HG02588 (cell line): Measurements from ENCODE around the gene MSI1.

Source experiments
- ATAC-seq: cut with Tn5 transposase; IDR thresholded peaks from one replicate; pipeline ENCODE4 v1.9.1; 2021; ENCODE audit warnings: mild to moderate bottlenecking, moderate library complexity; ENCODE audit not compliant: unreplicated experiment

MSI1 gene

DNA sequence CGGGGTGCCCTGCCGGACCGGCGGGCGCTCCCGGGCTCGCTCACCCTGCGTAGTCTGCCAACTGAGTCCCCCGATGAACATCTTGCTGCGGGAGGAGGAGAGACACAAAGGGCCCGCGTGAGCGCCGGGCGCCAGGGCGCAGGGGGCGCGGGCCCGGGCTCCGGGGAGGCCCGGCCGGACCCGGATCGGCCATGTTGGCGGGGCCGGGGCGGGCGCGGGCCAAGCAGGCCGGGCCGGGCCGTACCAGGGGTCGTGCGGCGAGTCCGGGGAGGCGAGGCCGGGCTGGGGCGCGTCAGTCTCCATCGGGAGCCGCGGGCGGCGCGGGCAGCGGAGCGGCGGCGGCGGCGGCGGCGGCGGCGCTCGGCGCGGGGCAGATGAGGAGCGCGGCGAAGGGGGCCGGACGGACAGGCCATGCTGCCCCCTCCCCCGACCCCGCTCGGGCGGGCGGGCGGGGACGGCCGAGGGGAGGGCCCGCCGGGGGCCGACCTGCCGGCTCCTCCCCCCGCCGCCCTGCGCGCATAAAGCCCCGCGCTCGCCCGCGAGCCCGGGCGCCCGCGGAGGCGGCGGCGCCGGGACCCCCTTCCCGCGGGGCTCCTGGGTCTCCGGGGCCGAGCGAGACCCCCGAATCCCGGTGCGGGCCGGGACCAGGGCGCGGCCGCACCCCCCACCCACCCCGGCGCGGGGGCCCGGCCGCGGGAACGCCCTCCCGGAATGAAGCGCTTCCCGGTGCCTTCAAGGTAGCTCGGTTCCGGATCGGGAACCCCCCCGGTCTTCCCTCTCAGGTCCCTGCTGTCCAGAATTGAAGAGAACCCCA lies at the start of gene MSI1:
Gene MSI1 (minus strand): TSS at position 376 of the 814 bp plus-strand sequence. CDS start 73 bp downstream, at position 303.
- ATAC-seq: no peak

DNA sequence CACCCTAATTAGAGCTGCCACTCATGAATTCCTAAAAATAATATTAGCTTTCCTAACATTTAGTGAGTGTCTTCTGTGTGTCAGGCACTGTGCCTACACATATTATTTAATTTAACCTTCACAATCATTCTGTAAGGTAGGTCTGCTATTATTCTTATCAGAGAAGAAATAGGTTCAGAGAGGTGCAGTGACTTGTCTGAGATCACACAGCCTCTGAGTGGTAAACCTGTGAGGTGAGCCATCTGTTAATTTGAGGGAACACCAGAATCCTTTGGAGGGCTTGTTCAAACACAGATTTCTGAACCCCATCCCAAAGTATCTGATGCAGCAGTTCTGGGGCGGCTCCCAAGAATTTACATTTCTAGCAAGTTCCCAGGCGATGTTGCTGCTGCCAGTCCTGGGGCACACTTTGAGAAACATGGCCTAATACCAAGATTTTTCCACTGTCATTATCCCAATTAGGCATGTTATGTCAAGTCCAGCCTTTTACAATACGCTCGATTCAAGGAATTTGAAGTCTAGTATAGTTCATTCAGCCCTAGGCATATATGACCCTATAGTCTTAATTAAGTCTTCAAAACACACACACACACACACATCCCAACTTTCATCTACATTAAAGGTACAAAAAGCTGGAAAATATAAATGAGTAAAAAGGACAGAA lies 49.1 kb upstream of the MSI1 start:
- no peak for ATAC-seq

DNA sequence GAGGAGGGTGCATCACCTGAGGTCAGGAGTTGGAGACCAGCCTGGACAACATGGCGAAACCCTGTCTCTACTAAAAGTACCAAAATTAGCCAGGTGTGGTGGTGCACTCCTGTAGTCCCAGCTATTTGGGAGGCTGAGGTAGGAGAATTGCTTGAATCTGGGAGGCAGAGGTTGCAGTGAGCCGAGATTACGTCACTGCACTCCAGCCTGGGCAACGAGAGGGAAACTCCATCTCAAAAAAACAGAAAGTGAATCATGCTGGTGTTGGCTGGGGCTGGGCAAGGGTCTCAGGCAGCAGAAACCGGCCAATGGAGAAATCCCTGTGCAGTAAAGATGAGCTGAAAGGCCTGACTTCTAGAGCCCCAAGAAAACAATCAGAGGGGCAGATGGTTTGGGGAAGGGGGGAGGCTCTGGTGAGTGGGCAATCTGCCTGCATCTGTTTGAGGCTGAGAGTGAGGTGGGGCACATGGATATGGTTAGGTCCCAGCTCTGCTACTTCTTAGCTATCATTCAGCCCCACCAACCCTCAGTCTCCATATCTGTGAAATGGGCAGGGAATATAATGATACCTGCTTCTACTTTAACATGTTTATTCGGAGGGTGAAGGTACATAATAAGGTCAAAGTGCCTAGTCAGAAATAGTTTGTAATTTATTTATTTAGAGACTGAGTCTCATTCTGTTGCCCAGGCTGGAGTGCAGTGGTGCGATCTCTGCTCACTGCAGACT lies 47.7 kb upstream of the MSI1 start:
- ATAC-seq: no peak

DNA sequence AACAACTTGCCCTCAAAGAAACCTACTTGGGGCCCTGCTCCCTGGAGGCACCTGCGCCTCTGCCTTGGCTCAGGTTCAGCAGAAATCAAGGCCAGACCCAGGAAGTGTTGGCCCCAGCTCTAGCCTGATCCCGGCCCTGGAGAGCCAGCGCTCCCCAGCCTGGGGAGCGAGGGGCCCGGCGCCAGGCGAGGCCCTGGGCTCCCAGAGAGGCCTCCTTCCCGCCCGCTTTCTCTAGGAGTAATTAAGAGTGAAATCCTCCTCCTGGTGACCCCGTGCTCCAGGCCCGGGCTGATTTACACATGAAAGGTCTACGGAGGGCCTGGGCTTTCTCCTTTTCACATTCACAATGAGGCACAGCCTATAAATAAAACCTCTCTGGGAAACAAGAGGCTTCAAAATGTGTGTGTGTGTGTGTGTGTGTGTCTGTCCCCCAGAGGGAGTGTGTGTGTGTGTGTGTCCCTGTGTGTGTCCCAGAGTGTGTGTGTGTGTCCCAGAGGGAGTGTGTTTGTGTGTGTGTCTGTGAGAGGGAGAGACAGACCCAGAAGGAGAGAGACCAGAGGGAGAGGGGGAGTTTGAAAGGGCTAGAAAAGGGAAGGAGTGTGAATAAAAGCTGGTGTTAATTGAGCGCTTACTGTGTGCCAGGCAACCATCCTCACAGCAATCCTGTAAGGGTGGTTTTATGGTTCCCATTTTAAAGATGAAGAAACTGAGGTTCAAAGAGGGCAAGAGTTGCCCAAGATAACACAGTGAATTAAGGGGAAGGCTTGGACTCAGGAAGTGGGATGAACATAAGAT lies 45.1 kb upstream of the MSI1 start:
- ATAC-seq: no peak

DNA sequence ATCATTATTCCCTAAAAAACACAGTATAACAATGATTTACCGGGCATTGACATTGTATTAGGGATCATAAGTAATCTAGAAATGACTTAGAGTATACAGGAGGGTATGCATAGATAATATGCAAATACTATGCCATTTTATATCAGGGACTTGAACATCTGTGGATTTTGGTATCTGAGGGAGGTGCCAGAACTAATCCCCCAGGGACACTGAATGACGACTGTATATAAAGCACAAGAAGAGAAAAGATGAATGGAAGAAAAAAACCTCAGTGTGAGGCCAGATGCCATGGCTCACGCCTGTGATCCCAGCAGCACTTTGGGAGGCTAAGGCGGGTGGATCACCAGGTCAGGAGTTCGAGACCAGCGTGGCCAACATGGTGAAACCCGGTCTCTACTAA lies 43.5 kb upstream of the MSI1 start:
- no peak for ATAC-seq

DNA sequence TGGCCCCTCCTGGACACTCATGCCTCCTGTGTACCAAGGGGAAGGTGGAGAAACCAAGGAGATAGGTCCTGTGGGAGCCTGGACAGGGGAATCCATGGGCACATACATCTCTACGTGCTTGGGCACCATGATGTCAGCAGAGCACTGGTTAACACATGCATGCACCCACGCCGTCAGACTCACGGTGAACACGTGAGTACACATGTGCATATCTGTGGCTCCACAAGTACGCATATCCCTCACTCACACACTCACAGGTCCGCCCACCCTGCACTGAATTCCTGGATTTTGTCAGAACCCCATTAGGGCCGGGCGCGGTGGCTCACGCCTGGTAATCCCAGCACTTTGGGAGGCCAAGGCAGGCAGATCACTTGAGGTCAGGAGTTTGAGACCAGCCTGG lies 39.8 kb upstream of the MSI1 start:
- no peak for ATAC-seq

DNA sequence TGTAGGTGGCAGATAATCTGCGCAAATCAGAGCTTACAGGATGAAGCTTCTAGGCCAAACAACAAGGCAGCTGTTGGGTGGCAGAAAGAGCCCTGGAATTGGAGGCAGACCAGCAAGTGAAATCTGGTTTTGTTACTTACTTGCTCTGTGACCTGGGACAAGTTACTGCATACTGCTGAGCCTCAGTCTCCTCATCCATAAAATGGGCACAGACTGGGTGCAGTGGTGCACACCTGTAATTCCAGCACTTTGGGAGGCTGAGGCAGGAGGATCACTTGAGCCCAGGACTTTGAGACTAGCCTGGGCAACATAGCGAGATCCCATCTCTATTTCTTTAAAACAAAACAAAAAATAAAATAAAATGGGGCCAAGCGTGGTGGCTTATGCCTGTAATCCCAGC lies 37.6 kb upstream of the MSI1 start:
- ATAC-seq: no peak

DNA sequence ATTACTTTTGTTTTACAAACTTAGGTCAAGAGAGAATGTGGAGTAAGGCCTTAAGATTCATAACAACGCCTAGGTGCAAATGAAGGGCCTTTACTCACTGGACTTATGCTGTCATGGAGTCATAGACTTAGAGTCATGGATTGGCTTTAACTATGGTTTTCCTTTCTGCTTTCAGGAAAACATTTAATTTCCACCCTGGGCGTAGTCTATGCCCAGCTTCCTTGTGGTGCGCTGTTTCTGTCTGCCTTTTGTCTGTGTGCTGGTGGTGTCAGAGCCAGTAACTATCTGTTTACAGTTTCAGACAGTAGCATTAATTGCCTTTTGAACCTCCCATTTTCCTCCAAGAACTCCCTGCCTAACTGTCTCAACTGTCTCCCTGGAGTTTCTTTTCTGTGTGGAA lies 37.1 kb upstream of the MSI1 start:
- ATAC-seq: no peak

DNA sequence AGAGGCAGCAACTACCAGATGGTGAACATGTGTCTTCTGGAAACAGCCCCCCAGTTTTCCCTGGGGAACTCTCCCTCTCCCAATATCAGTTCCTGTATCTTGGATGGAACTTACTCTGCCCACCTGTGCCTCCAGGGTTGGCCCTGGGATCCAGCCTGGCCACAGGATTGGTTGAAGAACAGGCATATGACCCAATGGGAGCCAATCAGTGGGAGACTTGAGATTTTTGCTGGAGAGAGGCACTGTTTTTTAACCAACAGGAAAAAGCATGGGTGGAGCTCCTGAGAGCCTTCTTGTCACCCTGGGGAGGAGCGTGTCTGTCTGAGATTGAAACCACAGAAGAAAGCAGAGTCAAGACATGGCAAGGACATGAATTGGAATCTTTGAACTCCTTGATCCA lies 35.3 kb upstream of the MSI1 start:
- ATAC-seq: no peak

DNA sequence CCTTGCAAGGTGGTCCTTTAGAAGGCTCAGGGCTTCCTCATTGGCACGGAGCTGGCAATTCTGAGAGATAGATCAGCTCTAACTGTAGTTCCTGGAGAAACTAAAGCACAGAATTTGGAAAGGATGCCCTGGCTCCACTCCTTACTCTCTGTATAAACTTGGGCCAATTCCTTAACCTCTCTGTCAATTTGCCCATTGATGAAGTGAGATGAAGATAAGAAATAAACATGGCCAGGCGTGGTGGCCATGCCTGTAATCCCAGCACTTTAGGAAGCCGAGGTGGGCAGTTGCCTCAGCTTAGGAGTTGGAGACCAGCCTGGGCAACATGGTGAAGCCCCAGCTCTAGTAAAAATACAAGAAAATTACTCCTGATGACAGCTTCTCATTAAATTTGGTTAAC lies 34.9 kb upstream of the MSI1 start:
- no peak for ATAC-seq

DNA sequence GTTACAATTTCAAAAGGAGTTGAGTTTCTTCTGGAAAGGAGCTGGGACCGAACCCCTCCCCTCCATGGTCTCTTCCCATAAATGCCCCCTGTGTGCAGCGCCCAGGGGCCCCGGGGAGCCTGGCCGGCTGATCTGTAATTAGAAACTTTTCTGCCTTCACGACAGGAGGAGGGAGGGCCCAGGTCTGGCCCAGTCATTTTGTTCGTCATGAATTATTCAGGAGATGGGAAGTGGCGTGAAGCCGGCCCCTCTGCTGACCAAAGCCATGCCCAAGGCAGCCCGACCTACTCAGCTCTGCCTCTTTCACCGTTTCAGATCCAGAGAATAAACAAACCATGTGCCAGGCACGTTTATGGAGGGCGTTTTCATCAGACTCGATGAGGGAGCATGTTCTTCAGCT lies 33.3 kb upstream of the MSI1 start:
- no peak for ATAC-seq

DNA sequence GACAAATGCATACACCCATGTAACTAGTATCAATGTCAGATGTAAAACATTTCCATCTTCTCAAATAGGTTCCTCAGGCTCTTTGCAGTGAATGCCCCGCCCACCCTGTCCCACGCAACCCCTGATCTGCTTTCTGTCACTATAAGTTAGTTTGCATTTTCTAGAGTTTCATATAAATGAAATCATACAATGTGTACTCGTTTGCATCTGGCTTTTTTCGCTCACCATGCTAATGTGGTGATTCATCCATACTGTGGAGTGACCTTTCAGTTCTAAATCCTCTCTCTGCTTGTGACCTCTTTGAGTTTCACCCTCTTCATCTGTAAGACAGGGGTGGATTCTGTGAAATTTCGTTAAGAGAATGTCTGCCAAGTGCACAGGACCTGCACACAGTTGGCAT lies 30.6 kb upstream of the MSI1 start:
- ATAC-seq: no peak

DNA sequence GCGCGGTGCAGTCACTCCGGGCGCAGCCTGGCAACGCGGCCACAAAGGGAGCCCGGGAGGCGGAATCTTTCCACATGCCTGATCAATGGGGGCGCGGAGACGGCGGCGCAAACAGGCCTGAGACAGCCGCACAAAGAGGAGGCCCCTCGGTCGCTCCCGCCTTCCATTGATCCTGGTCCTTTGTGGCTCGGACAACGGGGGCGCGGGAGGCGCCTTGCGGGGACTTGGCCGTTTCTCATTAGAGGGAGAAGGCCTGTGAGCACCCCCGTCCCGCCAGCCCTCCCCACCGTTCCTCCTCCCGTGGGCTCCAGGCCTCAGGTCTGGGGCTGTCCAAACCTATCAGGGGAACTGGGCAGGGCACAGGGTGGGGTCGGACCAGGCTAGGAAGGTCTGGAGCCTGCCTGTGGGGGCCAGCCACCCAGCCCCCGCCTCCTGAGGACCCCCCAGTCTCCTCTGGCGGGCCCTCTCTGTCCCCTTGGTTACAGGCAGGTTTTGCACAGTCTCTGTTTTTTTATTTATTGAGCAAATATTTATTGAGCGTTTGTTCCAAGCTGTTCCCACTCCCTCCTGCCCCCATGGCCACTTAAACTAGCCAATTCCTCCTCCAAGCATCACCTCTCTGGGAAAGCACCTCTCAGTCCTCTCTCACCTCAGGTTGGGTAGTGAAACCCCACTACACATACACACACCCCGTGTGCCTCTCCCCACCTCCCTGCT lies 29.0 kb upstream of the MSI1 start:
- no peak for ATAC-seq

DNA sequence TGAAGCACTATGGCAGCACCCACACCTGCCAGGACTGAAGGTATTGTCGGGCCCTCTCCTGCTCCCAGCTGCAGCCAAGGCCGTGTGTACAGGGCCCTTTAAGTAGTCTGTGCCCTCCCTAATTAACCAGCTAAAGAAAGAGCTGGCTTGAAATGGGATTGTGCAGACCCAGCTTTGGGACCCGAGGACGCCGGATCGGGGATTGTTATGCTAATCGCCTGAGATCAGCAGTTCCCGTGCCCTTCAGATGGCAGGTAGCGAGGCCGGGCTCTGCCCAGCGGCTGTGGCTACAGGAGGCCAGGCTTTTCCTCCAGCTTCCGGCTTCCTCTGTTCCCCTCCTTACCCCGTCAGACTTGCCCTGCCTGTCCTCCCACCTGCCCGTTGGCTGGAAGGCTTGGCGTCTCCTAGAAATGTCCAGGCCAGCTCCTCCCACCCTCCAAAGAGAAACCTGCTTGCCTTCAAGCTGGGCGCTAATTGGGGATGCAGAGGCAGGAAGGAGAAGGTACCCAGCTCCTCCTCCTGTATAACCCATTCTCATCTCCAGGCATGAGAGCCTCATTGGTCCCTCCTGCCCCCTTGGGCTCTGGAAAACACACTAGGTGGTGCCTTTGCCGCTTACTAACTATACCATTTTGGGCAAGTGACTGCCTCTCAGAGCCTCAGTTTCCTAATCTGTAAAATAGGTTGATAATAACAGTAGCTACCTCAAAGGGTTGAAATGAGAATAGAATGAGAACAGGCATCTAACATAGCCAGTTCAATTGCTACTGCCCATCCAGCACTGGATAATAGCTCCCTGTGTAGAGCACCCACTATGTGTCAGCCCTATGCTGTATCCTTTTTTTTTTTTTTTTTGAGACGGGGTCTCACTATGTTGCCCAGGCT lies 25.8 kb upstream of the MSI1 start:
- ATAC-seq: no peak

DNA sequence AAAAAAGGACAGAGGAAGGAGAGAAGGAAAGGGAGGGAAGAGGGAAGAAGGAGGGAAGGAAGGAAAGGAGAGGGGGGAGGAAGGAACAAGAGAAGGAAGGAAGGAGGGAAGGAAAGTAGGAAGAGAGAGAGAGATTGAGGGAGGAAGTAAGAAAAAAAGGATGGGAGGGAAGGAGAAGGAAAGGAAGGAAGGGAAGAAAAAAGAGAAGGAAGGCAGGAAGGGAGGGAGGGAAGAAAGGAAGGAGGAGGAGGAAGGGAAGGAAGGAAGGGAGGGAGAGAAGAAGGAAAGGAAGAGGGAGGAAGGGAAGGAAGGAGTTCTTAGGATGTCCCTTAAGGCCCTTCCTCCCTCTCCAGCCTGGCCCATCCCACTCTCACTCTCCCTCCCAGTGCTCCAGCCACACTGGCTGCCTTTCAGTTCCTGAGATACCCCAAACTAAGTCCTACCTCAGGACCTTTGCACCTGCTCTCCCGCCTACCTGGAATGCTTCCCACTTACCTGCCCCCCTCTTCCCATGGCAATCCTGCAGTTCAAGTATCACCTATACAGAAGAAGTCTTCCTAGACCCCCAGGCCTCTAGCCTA lies 21.7 kb upstream of the MSI1 start:
- no peak for ATAC-seq

DNA sequence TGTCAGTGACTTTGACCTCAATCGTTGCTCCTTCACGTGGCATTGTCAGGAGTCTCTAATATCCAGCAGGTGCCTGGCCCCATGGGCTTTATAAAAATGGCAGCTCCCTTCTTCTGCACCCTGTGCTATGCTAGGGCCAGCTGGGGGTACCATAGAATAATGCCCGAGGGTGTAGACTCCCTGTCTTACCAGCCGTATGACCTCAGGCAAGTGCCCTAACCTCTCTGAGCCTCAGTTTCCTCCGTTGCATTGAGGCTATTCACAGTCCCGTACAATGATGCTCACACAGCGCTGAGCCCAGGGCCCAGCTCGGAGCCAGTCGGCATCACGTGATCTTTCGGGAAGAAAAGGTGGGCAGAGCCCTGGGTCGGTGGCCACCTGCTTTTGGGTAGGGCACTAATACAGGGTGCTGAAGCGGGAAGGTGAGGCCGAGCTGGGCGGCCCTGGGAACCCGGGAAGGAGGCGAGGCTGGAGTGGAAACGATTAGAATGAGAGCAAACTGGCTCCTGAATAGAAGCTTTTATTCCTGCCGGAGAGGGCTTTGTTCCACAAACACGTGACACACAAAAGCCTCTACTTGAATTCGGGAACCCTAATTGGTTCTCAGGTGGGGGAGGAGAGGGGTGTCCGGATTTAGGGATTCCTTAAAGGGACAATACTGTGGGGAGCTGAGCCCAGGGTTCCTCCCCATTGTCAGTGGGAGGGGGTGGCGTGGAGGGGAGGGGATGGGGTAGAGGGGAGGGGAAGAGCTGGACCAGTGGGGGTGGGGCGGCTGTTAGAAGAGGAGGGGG lies 19.9 kb upstream of the MSI1 start:
- no peak for ATAC-seq

DNA sequence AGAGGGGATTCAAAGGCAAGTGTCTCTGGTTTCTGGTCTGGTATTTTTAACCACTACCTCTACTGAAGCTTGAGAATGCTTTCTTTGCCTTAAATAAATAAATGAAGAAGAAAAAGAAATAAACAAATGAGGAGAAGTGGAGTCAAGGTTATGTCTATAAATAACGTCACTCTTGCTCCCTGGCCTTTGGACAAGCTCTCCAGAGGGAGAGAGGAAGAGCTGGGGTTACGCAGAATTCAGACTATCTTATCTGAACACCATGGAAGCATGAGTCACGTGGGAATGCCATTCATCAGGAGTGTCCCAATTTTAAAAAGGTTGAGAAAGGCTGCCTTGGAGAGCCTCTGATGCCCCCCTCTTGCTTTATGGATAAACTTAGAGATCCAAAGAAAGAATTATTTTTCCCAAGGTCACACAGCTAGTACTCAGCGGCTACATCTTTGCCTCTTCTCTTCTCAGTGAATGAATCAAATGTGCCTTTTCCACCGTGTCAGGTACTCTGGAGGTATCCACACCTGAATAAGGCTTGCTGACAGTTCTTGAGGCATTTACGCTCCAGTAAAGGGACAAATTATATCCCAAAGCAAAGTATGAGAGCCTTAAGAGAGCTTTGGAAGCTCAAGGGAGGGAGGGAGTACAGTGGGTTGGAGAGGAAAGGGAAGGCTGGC lies 12.9 kb upstream of the MSI1 start:
- no peak for ATAC-seq

DNA sequence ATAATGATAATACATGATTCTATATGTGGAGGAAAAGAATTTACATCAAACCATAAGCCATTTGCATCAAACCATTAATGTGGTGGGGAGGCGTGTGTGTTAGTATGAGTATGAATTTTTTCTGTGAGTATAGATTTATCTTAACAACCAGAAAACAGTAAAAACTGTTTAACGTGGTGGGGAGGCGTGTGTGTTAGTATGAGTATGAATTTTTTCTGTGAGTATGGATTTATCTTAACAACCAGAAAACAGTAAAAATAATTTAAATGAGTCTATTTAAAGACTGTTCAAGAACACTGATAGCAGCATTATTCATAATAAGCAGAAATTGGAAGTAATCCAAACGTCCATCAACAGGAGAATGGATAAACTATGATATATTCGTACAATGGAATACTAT lies 9.1 kb upstream of the MSI1 start:
- no peak for ATAC-seq
